Naive thymus-derived CD4-positive, alpha-beta T cell (primary cell): ENCODE results near the gene IMPDH1. TPM values are rescaled to one million over a fixed set of nuclear protein-coding genes. Genes with fewer than 3 reads are reported as not detected.
A peak's percentile ranks its signal among the peaks of the same experiment; 100 is the strongest.

Source experiments
- ATAC-seq: fragments of 150-1000 bp; cut with Tn5 transposase; 2 replicates; pipeline ENCODE4 v1.10.0; 2021; ENCODE audit warnings: mild to moderate bottlenecking, moderate library complexity
- CTCF ChIA-PET: fragments of 350-600 bp; sonication (Branson Sonifier 250); formaldehyde crosslinking; loops from one replicate; lab custom pipeline; 2021; ENCODE audit warnings: antibody characterized with exemption; lab: Charles Lee
- POLR2A ChIA-PET: fragments of 350-600 bp; sonication (Branson Sonifier 250); formaldehyde crosslinking; loops from one replicate; lab custom pipeline; 2021; ENCODE audit warnings: antibody characterized with exemption, inconsistent platforms; lab: Charles Lee
- DNase-seq, 9 donors: peaks; one replicate each; pipeline versions ENCODE4 v3.0.0 to v3.0.0-alpha.2; 2020 to 2022; ENCODE audit warnings: mixed read lengths in 1 of 9
- H3K27ac ChIP-seq: one replicate; pipeline ENCODE4 v1.7.0; 2013; ENCODE audit warnings: mild to moderate bottlenecking, low read depth, low read length, moderate library complexity
- H3K27me3 ChIP-seq, 2 donors: one replicate each; pipeline ENCODE4 v1.7.0; 2013; ENCODE audit warnings: low read length in 2 of 2, mild to moderate bottlenecking in 2 of 2, moderate library complexity in 2 of 2; ENCODE audit not compliant: control insufficient read depth in 2 of 2, insufficient read depth in 2 of 2
- H3K36me3 ChIP-seq, 3 experiments: 1 replicate in 2 of 3; 2 replicates in 1 of 3; pipeline ENCODE4 v1.7.0; 2013; ENCODE audit warnings: low read length in 3 of 3, mild to moderate bottlenecking in 3 of 3, moderate library complexity in 1 of 3; ENCODE audit not compliant: insufficient read depth in 3 of 3, control insufficient read depth in 2 of 3
- H3K4me1 ChIP-seq, 2 donors: one replicate each; pipeline ENCODE4 v1.7.0; 2013; ENCODE audit warnings: low read length in 2 of 2, mild to moderate bottlenecking in 2 of 2, moderate library complexity in 1 of 2; ENCODE audit not compliant: control insufficient read depth in 2 of 2, insufficient read depth in 2 of 2
- H3K4me3 ChIP-seq: 2 replicates; pipeline ENCODE4 v1.7.0; 2013; ENCODE audit warnings: mild to moderate bottlenecking, low read length
- H3K9me3 ChIP-seq, 3 experiments: 1 replicate in 2 of 3; 2 replicates in 1 of 3; pipeline ENCODE4 v1.7.0; 2013; ENCODE audit warnings: low read length in 3 of 3; ENCODE audit not compliant: control insufficient read depth in 2 of 3
- H3K27ac Mint-ChIP-seq, 9 donors: one replicate each; pipeline ENCODE4 v1.8.0; 2020 to 2022; ENCODE audit warnings: mixed read lengths in 9 of 9, mild to moderate bottlenecking in 8 of 9, moderate library complexity in 5 of 9, inconsistent platforms in 2 of 9
- H3K27me3 Mint-ChIP-seq, 5 donors: one replicate each; pipeline ENCODE4 v1.8.0; 2021 to 2022; ENCODE audit warnings: mixed read lengths in 5 of 5, mild to moderate bottlenecking in 1 of 5
- H3K36me3 Mint-ChIP-seq, 5 donors: one replicate each; pipeline ENCODE4 v1.8.0; 2020 to 2022; ENCODE audit warnings: mixed read lengths in 5 of 5, mild to moderate bottlenecking in 3 of 5, inconsistent platforms in 1 of 5
- H3K4me1 Mint-ChIP-seq, 7 donors: one replicate each; pipeline ENCODE4 v1.8.0; 2020 to 2022; ENCODE audit warnings: mixed read lengths in 7 of 7, mild to moderate bottlenecking in 3 of 7, inconsistent platforms in 1 of 7
- H3K4me3 Mint-ChIP-seq, 10 donors: one replicate each; pipeline ENCODE4 v1.8.0; 2020 to 2022; ENCODE audit warnings: mild to moderate bottlenecking in 10 of 10, mixed read lengths in 10 of 10, moderate library complexity in 6 of 10, inconsistent platforms in 2 of 10
- H3K9me3 Mint-ChIP-seq, 11 donors: one replicate each; pipeline ENCODE4 v1.8.0; 2020 to 2022; ENCODE audit warnings: mixed read lengths in 11 of 11, mild to moderate bottlenecking in 4 of 11, inconsistent platforms in 1 of 11, moderate library complexity in 1 of 11
- intact Hi-C, 2 donors: fragments of 100-400 bp; cut with micrococcal nuclease; formaldehyde crosslinking; loops; one replicate each; pipeline ENCODE4 v1.15.1; 2023
- polyA plus RNA-seq, 2 donors: library from polyadenylated mRNA; unstranded; fragments of 300-500 nt; fragmentation: Illumina TruSeq; gene quantifications; one replicate each; pipeline ENCODE4 v1.2.3, GENCODE V29; 2021
- total RNA-seq, 6 experiments: library from RNA in 5 of 6; stranded (reverse) in 5 of 6; gene quantifications; 1 replicate in 5 of 6; 2 replicates in 1 of 6; pipeline ENCODE4 v1.2.3 and lab custom pipeline; 2021 to 2026

IMPDH1 gene
- total and polyA plus RNA-seq, 7 experiments from 2014 or later, result 33.7 to 92.0 (median 44.4) TPM

DNA sequence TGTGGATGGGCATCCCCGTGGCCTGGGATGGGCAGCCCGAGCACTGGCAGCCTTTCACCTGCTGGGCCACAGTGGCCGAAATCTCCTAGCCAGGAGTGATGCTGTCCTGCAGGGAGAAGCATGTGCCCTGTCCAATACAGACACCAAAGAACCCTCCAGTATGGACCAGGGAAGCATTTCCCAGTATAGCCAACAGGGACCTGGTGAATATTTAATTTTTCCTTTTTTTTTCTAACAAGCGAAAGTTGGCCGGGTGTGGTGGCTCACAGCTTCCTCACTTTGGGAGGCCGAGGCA lies 11.0 kb downstream of the IMPDH1 start:
- ATAC-seq (no peak), DNase-seq (no peak)
- H3K4me3 Mint-ChIP-seq, result no peak overlapping the region
- H3K27ac Mint-ChIP-seq, result no peak overlapping the region
- Histone ChIP-seq H3K27ac (no peak overlapping the region), H3K4me1 (no peaks in the 10 kb centered on the region), H3K36me3 (peaks cover 4 to 71% (median 9%) of the 10 kb centered on the region in 3 experiments), H3K9me3 (no peaks in the 10 kb centered on the region), H3K4me3 (no peak overlapping the region), H3K27me3 (no peaks in the 10 kb centered on the region)
- intact Hi-C loops, result loop anchor here (1.0 kb wide), 3 partner anchors 11 to 61 kb away; partner anchors contain the start of gene IMPDH1 (in 1 of the 2)
- peaks cover 3 to 26% (median 13%) of the 10 kb centered on the region in 5 donors for H3K36me3 Mint-ChIP-seq
- no peaks in the 10 kb centered on the region for H3K9me3 Mint-ChIP-seq
- POLR2A ChIA-PET, result interaction anchor here (1.6 to 3.2 kb wide), 2 partner anchors 10 to 26 kb away, joined by 7 to 14 read pairs; no protein-coding TSS in a partner anchor
- peaks cover 5 to 12% (median 11%) of the 10 kb centered on the region in 7 donors for H3K4me1 Mint-ChIP-seq
- no peaks in the 10 kb centered on the region for H3K27me3 Mint-ChIP-seq
- CTCF ChIA-PET, result interaction anchor here (1.1 to 8.6 kb wide), 9 partner anchors 10 to 62 kb away, joined by 4 to 163 read pairs (median 9); partner anchors contain the start of gene IMPDH1

DNA sequence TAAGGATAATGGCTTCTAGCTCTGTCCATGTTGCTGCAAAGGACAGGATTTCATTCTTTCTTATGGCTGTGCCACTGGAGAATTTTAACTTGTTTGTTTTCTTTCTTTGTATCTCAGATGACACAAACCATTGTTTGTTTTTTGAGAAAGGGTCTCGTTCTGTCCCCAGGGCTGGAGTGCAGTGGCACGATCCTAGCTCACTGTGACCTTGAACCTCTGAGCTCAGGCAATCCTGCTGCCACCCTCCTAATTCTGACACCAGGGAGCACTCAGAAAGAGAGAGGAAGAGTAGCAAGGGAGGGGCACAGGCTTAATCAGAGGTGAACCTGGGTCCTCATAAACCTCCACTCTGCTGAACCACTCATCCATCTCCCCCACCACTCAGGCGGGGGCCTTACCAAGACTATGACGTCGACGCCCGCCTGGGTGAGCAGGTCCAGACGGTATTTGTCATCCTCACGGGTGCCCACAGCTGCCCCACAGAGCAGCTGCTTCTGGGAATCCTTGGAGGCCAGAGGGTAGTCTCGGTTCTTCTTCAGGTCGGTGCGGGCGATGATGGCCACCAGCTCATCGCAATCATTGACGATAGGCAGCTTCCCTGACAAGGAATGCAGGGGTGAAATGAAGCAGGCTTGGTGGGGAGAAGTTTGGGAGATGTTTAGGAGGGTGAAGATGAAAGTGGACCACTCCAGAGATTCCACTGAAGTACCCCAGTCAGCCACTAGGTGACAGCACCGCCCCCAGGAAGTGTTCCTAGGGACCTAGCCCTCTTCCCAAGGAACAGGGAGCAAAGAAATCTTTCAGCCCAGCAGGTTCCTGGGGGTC lies 11.6 kb downstream of the IMPDH1 start:
- Histone ChIP-seq H3K36me3 (peaks cover 4 to 75% (median 9%) of the 10 kb centered on the region in 3 experiments), H3K27me3 (no peaks in the 10 kb centered on the region), H3K27ac (no peak overlapping the region), H3K9me3 (no peaks in the 10 kb centered on the region), H3K4me3 (no peak overlapping the region), H3K4me1 (no peaks in the 10 kb centered on the region)
- H3K9me3 Mint-ChIP-seq, result no peaks in the 10 kb centered on the region
- no peak overlapping the region for H3K27ac Mint-ChIP-seq
- intact Hi-C loops, result loop anchor here (1.0 kb wide), 3 partner anchors 11 to 61 kb away; partner anchors contain the start of gene IMPDH1 (in 1 of the 2)
- no peaks in the 10 kb centered on the region for H3K27me3 Mint-ChIP-seq
- peaks cover 3 to 26% (median 13%) of the 10 kb centered on the region in 5 donors for H3K36me3 Mint-ChIP-seq
- H3K4me1 Mint-ChIP-seq, result peaks cover 0 to 8% (median 5%) of the 10 kb centered on the region in 7 donors
- POLR2A ChIA-PET, result interaction anchor here (0.5 to 3.2 kb wide), 3 partner anchors 10 to 53 kb away, joined by 3 to 14 read pairs (median 3); no protein-coding TSS in a partner anchor
- H3K4me3 Mint-ChIP-seq, result no peak overlapping the region
- CTCF ChIA-PET, result interaction anchor here (0.9 to 8.6 kb wide), 13 partner anchors 11 to 62 kb away, joined by 3 to 163 read pairs (median 7); partner anchors contain the start of genes HILPDA and IMPDH1
- ATAC-seq, result peak; percentile 71
- DNase-seq, result peak in 2 of 9 donors; percentile 33 to 55

DNA sequence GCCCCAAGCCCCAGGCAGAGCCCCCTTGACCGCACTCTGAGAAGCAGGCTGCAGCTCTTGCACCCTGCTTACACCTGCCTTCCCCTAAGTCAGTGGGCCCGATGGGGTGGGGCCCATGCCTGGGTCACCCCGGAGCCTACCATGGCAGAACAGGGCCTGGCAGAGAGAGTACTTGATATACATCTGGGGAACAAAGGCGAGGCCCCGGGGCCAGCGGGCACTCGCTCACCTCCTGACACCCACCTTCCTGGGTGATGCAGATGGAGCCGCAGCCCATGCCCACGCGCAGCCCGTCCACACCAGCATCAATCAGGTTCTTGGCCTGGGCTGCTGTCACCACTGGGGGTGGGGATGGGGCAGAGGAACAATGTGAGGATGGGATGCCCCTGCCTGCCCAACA lies 13.4 kb downstream of the IMPDH1 start:
- H3K4me3 Mint-ChIP-seq, result no peak overlapping the region
- Histone ChIP-seq H3K4me3 (no peak overlapping the region), H3K9me3 (no peaks in the 10 kb centered on the region), H3K4me1 (no peaks in the 10 kb centered on the region), H3K36me3 (peaks cover 4 to 88% (median 9%) of the 10 kb centered on the region in 3 experiments), H3K27me3 (no peaks in the 10 kb centered on the region), H3K27ac (no peak overlapping the region)
- DNase-seq (no peak), ATAC-seq (no peak)
- H3K27me3 Mint-ChIP-seq, result no peaks in the 10 kb centered on the region
- ChIA-PET CTCF (interaction anchor here (1.2 to 8.6 kb wide), 5 partner anchors 9 to 64 kb away, joined by 3 to 163 read pairs (median 8); no protein-coding TSS in a partner anchor), POLR2A (interaction anchor here (0.6 kb wide), 1 partner anchor 1650 kb away, joined by 3 read pairs; no protein-coding TSS in a partner anchor)
- no peak overlapping the region for H3K27ac Mint-ChIP-seq
- intact Hi-C loops, result no loop called here
- peaks cover 3 to 26% (median 13%) of the 10 kb centered on the region in 5 donors for H3K36me3 Mint-ChIP-seq
- H3K9me3 Mint-ChIP-seq, result no peaks in the 10 kb centered on the region
- H3K4me1 Mint-ChIP-seq, result peaks cover 0 to 3% (median 0%) of the 10 kb centered on the region in 7 donors

DNA sequence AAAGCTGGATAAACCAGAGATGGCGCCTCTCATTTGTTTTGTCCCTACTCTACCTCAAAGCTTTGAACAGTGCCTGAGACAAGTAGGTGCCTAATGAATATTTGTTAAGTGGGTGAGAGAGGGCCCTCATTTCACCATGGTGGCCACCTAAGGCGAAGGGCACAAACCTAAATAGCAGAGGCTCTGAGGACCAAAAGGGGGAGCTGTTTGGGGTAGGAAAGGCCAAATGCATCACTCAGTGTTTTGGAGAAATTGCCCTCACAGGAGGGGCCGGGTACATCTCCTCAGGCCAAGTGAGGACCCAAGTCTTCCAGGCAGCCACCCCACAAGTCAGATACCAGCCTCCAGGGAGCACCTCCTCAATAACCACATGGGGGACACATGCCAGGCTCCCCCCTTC lies 14.0 kb downstream of the IMPDH1 start:
- H3K36me3 ChIP-seq, result peaks cover 4 to 83% (median 9%) of the 10 kb centered on the region in 3 experiments
- peaks cover 3 to 21% (median 13%) of the 10 kb centered on the region in 5 donors for H3K36me3 Mint-ChIP-seq
- no peaks in the 10 kb centered on the region for H3K9me3 Mint-ChIP-seq
- DNase-seq (no peak), ATAC-seq (no peak)
- H3K4me3 ChIP-seq, result no peak overlapping the region
- H3K9me3 ChIP-seq, result no peaks in the 10 kb centered on the region
- no peak overlapping the region for H3K27ac ChIP-seq
- H3K27me3 Mint-ChIP-seq, result no peaks in the 10 kb centered on the region
- ChIA-PET CTCF (interaction anchor here (1.2 kb wide), 1 partner anchor 29 kb away, joined by 8 read pairs; no protein-coding TSS in a partner anchor), POLR2A (no interaction called here)
- no peak overlapping the region for H3K27ac Mint-ChIP-seq
- H3K4me1 Mint-ChIP-seq, result peaks cover 0 to 2% (median 0%) of the 10 kb centered on the region in 7 donors
- intact Hi-C loops, result no loop called here
- H3K27me3 ChIP-seq, result no peaks in the 10 kb centered on the region
- no peak overlapping the region for H3K4me3 Mint-ChIP-seq
- H3K4me1 ChIP-seq, result no peaks in the 10 kb centered on the region

DNA sequence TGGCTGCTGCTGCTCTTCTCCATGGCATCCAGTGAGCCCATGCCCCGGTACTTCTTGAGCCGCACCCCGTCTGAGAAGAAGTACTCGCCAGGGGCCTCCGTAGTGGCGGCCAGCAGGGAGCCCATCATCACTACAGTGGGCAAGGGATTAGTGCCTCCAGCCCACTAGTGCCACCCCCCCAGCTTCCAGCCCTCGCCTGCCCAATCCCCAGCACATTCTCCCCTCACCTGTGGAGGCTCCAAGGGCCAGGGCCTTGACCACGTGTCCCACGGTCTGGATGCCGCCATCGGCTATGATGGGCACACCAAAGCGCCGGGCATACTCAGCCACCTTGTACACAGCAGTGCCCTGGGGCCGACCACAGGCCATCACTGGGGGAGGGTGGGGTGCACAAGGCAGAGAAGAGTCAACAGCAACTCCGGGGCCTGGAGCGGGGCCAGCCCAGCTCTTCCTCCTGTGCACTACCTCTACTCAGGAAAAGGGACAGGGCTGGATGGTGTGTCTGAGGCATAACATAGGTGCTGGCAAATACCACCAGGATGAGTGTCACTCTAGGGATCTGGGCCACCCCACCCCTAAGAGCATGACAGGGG lies 14.8 kb downstream of the IMPDH1 start:
- POLR2A ChIA-PET, result no interaction called here
- no peak for ATAC-seq
- no peaks in the 10 kb centered on the region for H3K9me3 Mint-ChIP-seq

DNA sequence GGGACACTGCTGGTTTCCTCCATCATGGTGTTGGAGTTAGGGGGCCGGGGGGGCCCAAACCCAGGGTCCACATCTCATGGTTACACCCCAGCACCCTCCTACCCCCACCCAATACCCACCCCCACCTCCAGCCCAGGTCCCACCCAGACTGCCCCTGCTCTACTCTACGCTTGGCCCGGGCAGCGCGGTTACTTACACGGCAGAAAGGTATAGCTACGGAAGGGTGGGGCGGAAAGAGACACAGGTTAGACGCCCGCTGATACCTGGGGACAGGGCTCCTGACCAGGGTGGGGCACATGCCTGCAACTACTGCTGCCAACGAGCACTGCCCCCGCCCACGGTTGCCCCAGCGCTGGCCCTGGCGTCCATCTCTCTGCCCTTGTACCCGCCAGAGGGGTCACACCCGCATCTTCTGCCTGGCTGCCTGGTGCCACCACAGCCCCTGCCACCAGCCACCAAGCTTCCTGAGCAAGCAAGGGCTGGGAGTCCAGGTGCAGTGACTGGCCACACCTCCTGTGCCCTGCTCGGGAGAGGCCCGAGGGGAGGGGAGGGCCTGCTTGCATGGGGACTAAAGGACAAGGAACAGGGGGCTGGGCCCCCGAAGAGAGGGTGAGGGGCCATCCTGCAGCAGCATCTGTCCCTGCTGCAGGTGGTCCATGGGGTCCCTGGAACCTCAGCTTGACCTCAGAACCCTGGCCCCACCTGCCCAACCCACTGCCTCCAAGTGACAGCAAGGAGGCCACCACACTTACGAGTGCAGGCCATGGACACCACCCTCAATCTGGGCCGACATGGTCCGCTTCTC lies 16.1 kb downstream of the IMPDH1 start:
- H3K9me3 ChIP-seq, result no peaks in the 10 kb centered on the region
- DNase-seq (no peak), ATAC-seq (no peak)
- H3K36me3 Mint-ChIP-seq, result peaks cover 3 to 14% (median 13%) of the 10 kb centered on the region in 5 donors
- POLR2A ChIA-PET, result no interaction called here
- H3K27me3 Mint-ChIP-seq, result no peaks in the 10 kb centered on the region
- H3K4me3 Mint-ChIP-seq, result peak overlapping the region in 1 of 10 donors; percentile 49
- no peak overlapping the region for H3K4me3 ChIP-seq
- H3K27ac Mint-ChIP-seq, result no peak overlapping the region
- intact Hi-C loops, result no loop called here
- no peaks in the 10 kb centered on the region for H3K9me3 Mint-ChIP-seq
- H3K4me1 ChIP-seq, result no peaks in the 10 kb centered on the region
- H3K36me3 ChIP-seq, result peaks cover 4 to 69% (median 9%) of the 10 kb centered on the region in 3 experiments
- H3K27me3 ChIP-seq, result no peaks in the 10 kb centered on the region
- CTCF ChIA-PET, result interaction anchor here (0.6 kb wide), 1 partner anchor 43 kb away, joined by 3 read pairs; no protein-coding TSS in a partner anchor
- H3K27ac ChIP-seq, result no peak overlapping the region
- peaks cover 0 to 2% (median 0%) of the 10 kb centered on the region in 7 donors for H3K4me1 Mint-ChIP-seq

More for the DNA sequence above, 14.8 kb downstream of the IMPDH1 start:
- intact Hi-C loops, result no loop called here
- Histone ChIP-seq H3K27me3 (no peaks in the 10 kb centered on the region), H3K4me1 (no peaks in the 10 kb centered on the region), H3K9me3 (no peaks in the 10 kb centered on the region), H3K4me3 (no peak overlapping the region), H3K36me3 (peaks cover 4 to 75% (median 9%) of the 10 kb centered on the region in 3 experiments), H3K27ac (no peak overlapping the region)
- DNase-seq, result no peak
- no peak overlapping the region for H3K4me3 Mint-ChIP-seq
- CTCF ChIA-PET, result interaction anchor here (1.2 kb wide), 1 partner anchor 30 kb away, joined by 8 read pairs; no protein-coding TSS in a partner anchor
- peaks cover 0 to 2% (median 0%) of the 10 kb centered on the region in 7 donors for H3K4me1 Mint-ChIP-seq
- H3K36me3 Mint-ChIP-seq, result peaks cover 3 to 17% (median 13%) of the 10 kb centered on the region in 5 donors
- no peaks in the 10 kb centered on the region for H3K27me3 Mint-ChIP-seq
- H3K27ac Mint-ChIP-seq, result no peak overlapping the region
